ENCODE measurements around the gene TXNDC17. TPM values are rescaled to one million over a fixed set of nuclear protein-coding genes. Genes with fewer than 3 reads are reported as not detected.

TXNDC17 gene
- total RNA-seq, 1 experiment from 2014 or later, result 104 TPM

Other genes starting within 250 kb of the TXNDC17 start
- not detected in 2 replicates for gene AIPL1, start 205.9 kb upstream of the TXNDC17 start, total RNA-seq (2014; rRNA removed; shearing (Covaris generic); ENCODE audit: low replicate concordance)
- gene PIMREG, start 196.6 kb upstream of the TXNDC17 start, total RNA-seq (2014; rRNA removed; shearing (Covaris generic); ENCODE audit: low replicate concordance), result 49.2 and 59.2 TPM in 2 replicates
- 0.20 and 2.2 TPM in 2 replicates for gene PITPNM3, start 84.5 kb upstream of the TXNDC17 start, total RNA-seq (2014; rRNA removed; shearing (Covaris generic); ENCODE audit: low replicate concordance)
- gene KIAA0753, start 349 bp upstream of the TXNDC17 start, total RNA-seq (2014; rRNA removed; shearing (Covaris generic); ENCODE audit: low replicate concordance), result 15.8 and 16.8 TPM in 2 replicates
- gene MED31, start 10.5 kb downstream of the TXNDC17 start, total RNA-seq (2014; rRNA removed; shearing (Covaris generic); ENCODE audit: low replicate concordance), result 3.4 and 13.9 TPM in 2 replicates
- gene C17orf100, start 10.7 kb downstream of the TXNDC17 start, total RNA-seq (2014; rRNA removed; shearing (Covaris generic); ENCODE audit: low replicate concordance), result 5.7 and 6.4 TPM in 2 replicates
- gene SLC13A5, start 72.3 kb downstream of the TXNDC17 start, total RNA-seq (2014; rRNA removed; shearing (Covaris generic); ENCODE audit: low replicate concordance), result not detected in 2 replicates
- not detected in 2 replicates for gene XAF1, start 115.0 kb downstream of the TXNDC17 start, total RNA-seq (2014; rRNA removed; shearing (Covaris generic); ENCODE audit: low replicate concordance)
- not detected in 2 replicates for gene FBXO39, start 135.2 kb downstream of the TXNDC17 start, total RNA-seq (2014; rRNA removed; shearing (Covaris generic); ENCODE audit: low replicate concordance)
- gene TEKT1, start 190.7 kb downstream of the TXNDC17 start, total RNA-seq (2014; rRNA removed; shearing (Covaris generic); ENCODE audit: low replicate concordance), result not detected in 2 replicates